GM21717 (cell line): Measurements from ENCODE around the gene SORBS2.
"Not testable (repeated sequence)": the region's sequence is repeated elsewhere in the genome, so short reads cannot be mapped to it uniquely, and the experiment has no call there.

Source experiments
- ATAC-seq: cut with Tn5 transposase; IDR thresholded peaks from one replicate; pipeline ENCODE4 v1.9.1; 2021; ENCODE audit warnings: mild to moderate bottlenecking, moderate library complexity; ENCODE audit not compliant: unreplicated experiment

Gene SORBS2, protein sequence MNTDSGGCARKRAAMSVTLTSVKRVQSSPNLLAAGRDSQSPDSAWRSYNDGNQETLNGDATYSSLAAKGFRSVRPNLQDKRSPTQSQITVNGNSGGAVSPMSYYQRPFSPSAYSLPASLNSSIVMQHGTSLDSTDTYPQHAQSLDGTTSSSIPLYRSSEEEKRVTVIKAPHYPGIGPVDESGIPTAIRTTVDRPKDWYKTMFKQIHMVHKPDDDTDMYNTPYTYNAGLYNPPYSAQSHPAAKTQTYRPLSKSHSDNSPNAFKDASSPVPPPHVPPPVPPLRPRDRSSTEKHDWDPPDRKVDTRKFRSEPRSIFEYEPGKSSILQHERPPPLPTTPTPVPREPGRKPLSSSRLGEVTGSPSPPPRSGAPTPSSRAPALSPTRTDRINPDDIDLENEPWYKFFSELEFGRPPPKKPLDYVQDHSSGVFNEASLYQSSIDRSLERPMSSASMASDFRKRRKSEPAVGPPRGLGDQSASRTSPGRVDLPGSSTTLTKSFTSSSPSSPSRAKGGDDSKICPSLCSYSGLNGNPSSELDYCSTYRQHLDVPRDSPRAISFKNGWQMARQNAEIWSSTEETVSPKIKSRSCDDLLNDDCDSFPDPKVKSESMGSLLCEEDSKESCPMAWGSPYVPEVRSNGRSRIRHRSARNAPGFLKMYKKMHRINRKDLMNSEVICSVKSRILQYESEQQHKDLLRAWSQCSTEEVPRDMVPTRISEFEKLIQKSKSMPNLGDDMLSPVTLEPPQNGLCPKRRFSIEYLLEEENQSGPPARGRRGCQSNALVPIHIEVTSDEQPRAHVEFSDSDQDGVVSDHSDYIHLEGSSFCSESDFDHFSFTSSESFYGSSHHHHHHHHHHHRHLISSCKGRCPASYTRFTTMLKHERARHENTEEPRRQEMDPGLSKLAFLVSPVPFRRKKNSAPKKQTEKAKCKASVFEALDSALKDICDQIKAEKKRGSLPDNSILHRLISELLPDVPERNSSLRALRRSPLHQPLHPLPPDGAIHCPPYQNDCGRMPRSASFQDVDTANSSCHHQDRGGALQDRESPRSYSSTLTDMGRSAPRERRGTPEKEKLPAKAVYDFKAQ (N-terminal part only)

DNA sequence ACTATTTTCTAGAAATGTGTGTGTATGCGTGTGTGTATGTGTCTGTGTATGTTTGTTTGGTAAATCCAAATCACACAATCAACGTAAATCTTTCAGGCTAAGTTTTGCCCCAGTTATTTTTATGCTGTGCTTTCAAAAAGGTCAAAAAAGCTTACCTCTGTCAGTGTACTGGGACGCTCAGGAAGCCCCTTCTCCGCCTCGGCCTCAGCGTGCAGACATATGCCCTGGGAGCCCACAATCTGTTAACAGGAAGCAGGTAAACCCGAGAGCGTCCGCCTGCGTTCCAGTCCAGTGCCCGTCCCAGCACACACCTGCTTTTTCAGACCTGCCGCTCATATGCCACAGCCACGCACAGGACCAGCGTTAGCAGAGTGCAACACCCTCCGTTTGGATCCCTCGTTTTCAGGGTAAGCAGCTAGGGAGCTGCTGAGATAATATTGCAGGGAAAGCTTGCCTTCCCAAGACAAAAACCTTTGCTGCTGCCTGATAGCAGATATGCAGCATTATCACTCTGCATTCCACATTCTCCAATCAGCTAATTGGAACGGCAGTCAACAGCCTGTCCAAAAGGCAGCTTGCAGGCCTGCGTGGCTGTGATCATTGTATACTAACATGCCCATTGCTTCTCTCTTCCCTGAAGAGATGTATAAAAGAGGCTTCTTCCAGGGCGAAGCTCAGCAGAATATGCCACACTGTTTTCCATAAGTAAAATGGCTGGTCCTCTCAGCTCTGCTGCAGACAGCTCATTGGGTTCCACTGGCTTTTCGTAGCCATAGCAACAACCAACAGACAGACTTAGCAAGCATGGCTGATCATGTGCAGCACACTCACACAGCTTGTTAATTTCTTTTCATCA lies at the start of gene SORBS2:
SORBS2 (minus strand) TSS at position 686 of the 856 bp plus-strand sequence. CDS start 121,623 bp downstream, outside the sequence.
- ATAC-seq, result peak; percentile 89

DNA sequence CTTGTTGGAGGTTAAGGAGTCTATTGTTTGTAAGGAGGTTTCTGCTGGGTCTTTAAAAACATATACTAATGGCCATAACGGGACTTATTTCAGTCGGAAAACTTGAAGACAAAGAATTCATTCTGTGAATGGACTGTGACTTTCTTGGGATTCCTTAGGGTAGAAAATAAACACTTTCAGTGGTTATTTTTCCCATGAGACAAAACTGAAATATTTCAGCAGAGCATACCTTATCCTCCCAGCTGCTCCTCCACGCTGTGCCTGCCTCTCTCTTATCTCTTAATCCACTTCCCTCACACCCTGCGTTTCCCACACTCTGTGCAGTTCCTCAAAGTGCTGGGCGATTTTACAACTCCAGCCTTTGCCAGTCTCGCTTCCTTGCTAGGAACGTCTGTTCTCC lies 47.1 kb upstream of the SORBS2 start:
- ATAC-seq, result no peak

DNA sequence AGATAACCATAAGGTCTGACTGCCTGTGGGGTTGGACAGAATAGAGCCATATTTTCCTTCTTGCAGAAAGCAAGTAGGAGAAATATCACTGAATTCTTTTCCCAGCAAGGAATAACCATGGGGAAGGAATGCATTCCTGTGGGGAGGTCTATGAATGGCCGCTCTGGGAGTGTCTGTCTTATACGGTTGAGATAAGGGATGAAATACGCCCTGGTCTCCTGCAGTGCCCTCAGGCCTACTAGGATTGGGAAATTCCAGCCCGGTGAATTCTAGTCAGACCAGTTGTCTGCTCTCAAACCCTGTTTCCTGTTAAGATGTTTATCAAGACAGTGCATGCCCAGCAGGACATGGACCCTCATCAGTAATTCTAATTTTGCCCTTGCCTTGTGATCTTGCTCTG lies 45.6 kb upstream of the SORBS2 start:
- ATAC-seq, result not testable (repeated sequence)

DNA sequence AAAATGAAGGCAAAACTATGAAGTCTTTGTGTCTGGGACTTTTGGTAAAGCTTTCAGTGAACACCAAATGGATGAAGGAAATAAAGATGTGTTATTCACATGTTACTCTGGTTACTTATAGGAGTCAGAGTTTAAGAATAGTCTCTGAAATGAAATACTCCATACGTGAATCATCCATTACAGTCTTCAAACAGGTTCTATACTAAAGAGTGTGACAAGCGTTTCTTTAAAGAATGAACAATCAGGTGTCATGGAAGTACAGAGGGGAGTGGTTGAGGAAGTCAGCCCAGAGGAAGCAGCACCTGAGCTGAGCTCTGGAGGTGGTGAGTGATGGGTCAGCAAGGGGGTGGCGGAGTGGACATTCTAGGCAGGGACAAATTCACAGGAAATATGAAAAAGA lies 41.8 kb upstream of the SORBS2 start:
- no peak for ATAC-seq

DNA sequence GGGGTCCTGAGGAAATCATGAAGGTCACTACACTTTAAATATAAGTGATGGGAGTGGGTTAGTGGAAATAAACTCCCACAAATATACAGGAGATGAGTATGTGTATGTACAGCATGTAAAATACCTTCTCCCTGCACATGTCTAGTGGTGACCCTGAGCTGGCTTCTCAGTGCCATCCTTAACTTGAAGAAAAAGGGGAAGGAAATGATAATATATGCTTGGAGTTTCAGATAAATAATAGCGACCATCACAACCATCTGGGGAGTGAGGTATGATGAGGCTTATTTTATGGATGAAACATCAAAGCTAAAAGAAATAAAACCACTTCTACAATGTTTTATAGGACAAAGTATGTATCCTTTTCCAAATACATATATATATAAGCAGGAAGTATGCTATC lies 41.0 kb upstream of the SORBS2 start:
- ATAC-seq, result no peak

DNA sequence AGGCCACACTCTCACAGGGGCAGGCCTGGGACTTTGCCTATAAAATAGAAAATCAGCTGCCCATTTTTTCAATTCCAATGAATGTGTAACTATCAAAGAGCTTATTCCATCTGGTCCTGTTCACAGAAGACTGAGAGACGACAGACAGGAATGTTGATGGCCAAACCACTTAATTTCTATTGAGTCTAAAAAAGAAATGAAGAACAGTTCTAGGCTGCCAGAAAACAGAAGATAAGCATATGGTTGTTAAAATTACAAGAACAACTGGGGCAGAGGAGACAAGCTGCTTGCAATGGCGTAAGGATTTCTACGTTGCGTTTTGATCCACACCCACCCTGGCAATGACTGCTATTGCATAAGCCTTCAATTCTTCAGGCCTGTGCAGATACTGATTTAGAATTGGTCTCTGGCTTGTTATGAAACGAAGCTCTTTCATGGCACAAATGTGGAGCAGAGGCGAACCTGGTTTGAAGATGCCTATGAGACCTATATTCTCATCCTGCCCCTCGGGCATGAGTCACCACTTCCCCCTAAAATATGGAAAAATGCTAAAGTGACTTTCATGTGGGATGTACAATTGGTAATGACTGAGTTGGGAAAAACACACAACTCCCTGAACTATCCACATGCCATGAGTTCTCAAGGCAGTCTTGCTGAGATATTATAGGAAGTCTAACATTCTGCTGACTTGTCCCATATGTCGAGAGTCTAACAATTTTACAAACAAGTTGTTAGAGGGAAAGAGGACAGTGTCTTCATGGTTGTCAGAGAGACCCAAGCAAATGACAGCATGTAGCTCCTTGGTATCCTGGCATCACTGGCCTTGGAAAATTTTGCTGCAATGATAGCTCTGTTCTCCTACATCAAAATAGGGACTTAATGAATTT lies 37.9 kb upstream of the SORBS2 start:
- ATAC-seq, result no peak

DNA sequence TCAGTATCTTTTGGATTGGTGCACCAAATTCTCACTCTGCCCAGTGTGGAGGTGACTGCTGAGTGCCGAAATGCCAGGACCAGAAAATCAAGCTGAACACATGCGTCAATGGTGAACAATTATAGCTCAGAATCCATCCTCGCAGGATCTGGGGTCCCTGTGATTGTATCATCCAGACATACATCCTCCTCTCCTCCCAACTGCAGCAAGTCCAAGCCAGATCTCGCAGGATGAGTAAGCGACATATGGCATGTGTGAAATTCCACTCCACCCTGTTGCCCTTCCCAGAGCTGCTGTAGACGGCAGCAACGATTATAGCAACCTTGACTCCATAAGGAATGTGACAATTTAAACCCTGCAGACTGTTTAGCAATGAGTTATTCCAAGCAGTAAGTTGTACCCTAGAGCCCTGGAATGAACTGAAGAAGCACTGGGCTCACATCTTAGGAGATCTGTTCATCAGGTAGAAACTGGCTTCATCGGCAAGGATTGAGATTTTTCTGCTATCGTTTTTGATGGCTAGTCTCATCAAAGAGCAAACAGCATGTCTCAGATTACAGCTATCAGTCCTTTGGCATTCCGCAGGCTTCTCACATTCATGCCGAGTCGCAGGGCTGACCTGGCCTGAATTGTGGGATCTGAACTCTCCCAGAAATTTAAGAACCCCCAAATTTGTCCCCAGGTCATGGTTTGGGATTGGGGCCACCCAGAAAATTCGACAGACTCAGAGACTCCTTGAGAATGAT lies 35.5 kb upstream of the SORBS2 start:
- ATAC-seq, result no peak

DNA sequence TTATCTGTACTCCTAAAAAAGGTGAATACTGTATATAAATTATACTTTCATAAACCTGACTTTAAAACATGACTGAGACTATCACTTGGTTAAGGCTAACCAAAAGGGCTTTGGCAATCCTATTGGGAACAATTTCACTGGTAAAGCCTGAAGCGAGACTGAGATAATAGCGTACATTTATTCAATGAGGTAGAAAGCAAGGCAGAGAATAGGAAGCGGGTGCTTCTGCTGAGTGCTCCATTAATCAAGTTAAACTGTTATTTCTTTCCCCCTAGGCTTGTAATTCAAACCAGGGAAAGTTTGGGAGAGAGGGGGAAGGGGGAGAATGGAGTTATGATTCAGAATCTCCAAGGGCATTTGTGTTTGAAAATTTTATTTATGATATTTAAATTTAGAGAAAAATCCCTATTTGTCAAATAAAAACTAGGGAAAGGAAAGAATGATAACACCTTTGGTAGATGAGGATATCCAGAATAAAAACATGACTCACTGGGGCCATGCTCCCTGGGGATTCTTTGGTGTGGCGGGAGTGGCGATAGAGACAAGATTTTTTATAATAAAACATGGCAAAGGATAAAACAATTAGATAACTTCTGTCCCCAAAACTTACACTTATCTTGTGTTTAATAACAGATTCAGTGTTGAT lies 34.6 kb upstream of the SORBS2 start:
- no peak for ATAC-seq

DNA sequence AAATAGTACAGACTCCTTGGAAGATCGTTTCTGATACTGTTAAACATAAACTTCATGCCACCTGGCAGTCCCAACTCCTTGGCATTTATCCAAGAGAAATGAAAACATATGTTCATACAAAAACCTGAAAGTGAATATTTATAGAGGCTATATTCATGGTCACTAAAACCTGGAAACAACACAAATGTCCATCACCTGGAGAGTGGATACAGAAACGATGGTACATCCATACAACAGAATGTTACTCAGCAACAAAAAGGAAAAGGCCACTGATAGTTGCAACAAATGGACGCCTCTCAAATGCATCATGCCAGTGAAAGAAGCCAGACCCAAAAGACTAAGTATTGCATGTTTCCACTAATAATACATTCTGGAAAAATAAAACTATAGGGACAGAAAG lies 34.0 kb upstream of the SORBS2 start:
- no peak for ATAC-seq

DNA sequence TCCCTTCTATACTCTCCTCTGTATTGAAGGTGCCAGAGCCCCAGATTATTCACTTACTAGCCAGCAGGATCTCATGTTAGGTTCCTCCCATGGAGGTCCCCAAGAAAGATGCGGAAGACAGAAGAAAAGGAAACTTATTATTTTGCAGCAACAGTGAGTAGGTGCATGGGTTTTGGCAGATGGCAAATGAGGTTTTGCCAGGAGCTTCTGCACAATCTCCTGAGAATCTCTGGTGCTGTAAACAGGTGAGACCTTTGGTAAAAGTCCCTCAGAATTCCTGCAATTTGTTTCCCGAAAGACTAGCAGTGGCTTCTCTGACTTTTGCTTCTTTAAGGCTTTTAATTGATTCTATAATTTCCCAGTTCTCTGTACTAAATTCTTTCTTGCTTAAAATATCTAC lies 29.5 kb upstream of the SORBS2 start:
- no peak for ATAC-seq

DNA sequence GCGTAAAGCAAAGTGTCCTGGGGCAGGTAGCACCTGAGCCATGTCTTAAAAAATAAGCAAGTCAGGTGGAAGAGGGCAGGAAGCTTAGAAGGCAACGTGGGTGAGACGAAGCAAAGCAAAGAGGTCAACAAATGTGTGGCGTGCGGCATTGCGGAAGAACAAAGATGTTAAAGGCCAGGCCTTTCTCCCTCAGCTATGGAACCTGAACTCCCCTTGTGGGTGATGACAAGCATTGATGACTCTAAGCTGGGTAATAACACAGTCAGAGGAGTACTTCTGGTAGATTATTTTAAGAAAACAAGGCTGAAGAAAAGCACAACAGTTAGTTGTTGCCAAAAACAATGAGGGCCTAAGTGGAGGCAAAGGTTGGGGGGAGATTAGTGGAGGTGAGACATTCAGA lies 29.0 kb upstream of the SORBS2 start:
- ATAC-seq, result no peak

DNA sequence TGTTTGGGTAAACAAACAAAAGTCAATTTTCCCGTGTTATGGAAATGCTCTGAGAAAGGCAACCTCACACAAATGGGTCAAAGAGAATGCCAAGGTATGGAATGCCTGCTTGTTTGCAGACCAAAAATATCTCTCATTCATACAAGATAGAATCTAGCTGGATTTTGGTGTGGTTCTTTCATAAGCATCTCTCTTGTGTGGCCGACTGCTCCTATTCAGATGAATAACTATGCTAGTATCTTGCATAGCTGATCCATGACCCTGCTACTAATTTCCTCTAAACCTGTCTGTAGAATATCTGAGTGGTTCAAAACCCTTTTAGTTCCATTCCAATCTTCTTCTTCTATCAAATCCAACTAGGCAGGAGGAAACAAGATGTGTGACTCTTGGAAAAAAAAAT lies 28.2 kb upstream of the SORBS2 start:
- ATAC-seq, result no peak

DNA sequence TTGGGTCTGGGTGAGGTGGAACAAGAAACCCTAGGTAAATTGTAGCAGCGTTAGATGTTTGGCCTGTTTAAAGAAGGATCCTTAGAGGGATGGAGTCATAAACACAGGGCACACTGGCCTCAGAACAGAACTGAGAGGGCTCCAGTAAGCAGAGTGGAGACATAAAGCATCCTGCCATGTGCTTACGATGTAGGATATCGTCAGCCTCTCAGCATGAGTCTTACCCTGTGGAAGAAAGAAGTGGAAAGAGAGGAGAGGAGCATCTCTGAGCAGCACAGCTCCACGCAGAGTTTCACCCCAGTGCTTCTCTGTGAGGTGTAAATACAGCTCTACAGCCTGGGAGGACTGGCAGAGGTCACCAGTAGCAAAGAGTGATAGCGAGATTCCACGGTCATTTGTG lies 27.8 kb upstream of the SORBS2 start:
- no peak for ATAC-seq

DNA sequence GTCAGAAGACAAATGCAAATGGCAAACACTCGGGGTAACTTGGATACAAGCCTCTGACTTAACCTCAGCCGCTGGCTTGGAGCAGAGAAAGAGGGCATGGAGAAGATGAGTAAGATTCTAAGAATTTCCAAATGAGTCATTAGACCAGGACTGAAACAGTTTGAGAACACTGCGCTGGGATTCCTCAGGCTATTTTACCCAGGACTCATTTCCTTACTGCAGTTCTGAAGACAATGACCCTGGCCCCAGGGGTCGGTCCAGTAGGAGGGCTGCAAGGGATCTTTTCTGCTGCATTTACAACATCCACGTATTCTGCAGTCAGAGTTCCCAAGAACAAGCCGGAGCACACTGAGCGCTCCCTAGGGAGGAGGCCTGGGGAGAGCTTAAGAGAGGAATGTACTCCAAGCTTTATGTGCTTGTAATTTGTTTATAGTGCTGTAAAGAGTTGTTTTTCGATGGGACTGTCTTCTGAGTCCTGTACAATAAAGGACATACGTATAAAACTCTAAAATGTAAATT lies 27.3 kb upstream of the SORBS2 start:
- no peak for ATAC-seq

DNA sequence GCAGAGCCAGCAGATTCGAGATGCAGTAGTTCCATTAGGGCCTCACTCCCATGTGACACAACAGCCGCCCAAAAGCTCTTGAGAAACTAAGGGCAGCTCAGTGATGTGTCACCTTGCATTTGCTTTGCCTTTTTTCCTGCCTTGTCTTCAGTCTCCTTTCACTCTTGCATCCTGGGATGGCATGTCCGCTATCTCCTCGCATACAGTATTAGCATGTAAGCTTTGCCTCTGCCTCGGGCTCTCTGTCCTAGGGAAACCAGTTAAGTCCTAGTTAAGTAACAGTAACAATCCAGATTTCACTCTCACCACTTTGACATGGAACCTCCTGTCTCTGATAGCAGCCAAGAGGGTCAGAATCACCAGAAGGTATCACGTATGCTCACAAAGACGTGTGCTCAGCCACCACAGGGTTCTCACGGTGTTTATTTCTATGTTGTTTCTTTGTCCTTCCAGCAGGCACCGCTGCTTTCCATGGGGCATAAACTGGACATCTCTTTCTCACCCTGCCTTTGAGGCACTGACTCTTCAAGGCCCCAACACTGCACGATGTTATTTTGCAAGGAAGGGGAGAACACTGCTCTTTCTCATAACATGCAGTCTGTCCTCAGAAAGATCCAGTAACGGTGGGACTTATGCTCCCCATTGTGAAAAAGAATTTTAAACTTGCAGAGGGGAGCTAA lies 26.7 kb upstream of the SORBS2 start:
- ATAC-seq, result no peak

DNA sequence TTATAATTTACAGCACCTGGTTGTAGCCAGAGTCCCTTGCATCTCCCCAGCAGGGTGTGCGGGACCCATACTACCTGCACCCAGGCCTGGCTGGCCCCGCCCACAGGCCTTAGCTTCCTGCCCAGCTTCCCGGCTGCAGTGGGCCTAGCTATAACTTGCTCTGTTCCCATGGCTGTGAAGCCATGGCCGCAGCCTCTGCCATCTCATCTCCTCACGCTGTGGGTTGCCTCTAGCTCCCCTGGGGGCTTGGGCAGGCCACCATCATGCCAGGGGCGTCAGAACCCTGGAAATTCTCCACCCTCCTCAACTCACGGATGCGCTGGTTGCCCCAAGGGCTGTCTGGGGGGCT lies 26.1 kb upstream of the SORBS2 start:
- ATAC-seq, result no peak

DNA sequence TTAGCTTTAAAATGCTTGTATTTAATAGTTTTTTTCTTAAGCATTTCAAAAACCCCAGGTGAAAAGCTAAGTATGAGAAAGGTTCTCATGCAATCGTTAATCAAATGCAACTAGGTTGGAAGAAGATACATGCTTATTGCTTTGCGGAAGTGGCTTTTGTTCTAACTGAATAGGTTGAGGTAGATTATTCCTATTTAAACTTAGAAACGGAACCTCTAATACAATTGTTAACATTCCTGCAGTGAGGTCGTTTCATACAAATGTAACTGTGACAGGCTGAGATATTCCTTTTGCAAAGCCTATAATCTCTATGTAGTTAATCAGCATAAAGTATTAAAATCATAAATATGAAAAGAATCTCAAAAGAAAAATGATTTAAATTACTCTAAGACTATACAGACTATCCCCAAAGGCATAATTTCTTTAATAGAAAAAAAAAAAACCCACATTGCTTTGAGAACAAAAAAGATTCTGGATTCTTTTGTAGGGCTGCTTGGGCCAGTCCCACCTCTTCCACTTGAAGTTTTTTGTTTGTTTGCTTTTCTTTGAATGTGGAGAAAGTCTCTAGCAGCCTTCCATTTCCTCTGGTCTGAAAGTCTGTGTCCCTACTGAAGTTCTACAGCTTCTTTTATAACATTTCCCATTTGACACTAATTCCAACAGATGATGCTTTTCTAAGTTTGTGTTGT lies 25.6 kb upstream of the SORBS2 start:
- no peak for ATAC-seq
